Medulla oblongata (tissue), 1 donor: ENCODE measurements around the gene HNRNPA1.
A peak's percentile ranks its signal among the peaks of the same experiment; 100 is the strongest.
"Not testable (repeated sequence)": the region's sequence is repeated elsewhere in the genome, so short reads cannot be mapped to it uniquely, and the experiment has no call there.

Experiments
- DNase-seq: peaks from one replicate; pipeline ENCODE4 v3.0.0-alpha.2; 2015; ENCODE audit errors: extremely low spot score

The HNRNPA1 gene

DNA sequence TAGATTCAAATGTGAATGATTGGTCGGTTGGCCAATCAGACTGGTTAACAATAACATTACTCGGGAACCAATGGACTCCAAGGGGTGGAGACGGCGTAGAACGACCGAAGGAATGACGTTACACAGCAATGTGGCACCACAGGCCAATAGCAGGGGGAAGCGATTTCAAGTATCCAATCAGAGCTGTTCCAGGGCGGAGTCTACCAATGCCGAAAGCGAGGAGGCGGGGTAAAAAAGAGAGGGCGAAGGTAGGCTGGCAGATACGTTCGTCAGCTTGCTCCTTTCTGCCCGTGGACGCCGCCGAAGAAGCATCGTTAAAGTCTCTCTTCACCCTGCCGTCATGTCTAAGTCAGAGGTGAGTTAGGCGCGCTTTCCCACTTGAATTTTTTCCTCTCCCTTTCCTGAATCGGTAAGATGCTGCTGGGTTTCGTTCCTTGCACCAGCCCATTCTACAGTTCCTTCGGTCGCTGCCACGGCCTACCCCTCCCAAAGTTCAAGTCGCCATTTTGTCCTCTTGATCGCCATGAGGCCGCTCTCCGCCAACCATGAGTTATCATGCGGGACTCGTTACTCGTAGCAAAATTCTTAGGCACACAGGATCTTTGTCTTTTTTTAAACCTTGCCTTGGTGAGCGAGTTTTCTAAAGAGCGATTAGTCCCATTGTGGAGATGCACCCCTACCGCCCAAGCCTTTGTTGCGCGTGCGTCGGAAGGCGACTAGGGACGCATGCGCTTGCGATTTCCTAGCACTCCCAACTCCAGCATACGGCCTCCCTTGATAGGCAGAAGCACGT, at the start of gene HNRNPA1:
HNRNPA1 (plus strand) TSS at position 259 of the 793 bp plus-strand sequence; CDS start at position 341, 82 bp downstream.
- DNase-seq, result peak; percentile 100

DNA sequence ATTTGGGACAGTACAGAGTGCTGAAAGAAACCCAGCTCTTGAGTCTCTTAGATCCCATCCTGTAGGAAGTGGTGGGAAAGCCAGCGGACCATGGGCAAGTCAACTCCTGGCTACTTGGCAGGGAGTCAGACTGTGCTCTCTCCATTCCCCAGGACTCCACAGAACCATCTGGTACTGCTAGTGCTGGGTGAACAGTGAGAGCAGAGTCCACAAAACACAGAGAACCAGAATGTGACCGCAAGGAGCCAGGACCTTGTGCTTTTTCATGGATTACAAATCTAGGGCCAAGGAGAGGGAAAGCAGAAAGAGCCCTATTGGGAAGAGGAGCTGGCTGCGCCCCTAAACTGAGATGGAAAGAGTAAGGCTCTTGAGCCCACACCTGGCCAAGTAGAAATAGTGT, 49.3 kb upstream of the HNRNPA1 start:
- not testable (repeated sequence) for DNase-seq

- no peak for DNase-seq
Observed at GRCh38 chr12:54232790-54233189, 47.7 kb upstream of the HNRNPA1 start.

DNA sequence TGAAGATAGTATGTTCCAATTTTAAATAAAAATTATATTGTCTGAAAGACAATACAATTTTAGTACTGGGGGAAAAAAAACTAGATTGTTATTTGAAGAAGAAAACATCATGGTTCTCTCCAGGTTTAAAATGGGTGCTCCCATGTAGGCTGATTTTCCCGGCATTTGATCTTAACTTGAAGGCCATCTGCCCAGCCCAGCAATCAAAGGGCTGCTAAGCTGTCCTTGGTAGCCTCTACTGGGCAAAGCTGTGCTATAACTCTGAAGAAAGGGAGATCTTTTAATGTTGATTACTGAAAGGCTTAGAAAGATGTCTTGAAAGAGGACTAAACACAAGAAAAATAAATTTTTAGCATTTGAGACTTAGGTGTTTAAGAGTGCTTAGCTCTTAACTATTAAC, 42.0 kb upstream of the HNRNPA1 start:
- no peak for DNase-seq

DNA sequence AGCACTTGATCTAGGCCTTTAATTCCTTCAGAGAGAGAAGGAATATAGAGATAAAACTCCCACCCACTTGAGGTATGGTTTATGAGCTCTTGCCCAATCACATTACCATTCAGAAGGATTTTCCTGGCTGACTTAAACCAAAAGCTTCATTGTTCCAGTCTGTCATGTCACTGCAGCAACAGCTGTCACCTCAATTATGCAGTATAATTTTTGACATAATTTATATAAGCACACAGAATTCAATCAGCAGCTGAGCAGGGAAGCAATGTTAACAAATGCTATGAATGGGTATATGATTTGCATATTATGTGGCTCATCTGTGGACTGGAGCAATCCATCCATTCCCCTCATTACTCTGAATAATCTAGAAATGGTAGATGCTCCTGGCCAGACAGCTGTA, 40.9 kb upstream of the HNRNPA1 start:
- DNase-seq, result no peak

GRCh38 chr12:54240129-54240528, 40.4 kb upstream of the HNRNPA1 start:
- no peak for DNase-seq

GRCh38 chr12:54240971-54241588, 39.4 kb upstream of the HNRNPA1 start:
- DNase-seq, result no peak

DNA sequence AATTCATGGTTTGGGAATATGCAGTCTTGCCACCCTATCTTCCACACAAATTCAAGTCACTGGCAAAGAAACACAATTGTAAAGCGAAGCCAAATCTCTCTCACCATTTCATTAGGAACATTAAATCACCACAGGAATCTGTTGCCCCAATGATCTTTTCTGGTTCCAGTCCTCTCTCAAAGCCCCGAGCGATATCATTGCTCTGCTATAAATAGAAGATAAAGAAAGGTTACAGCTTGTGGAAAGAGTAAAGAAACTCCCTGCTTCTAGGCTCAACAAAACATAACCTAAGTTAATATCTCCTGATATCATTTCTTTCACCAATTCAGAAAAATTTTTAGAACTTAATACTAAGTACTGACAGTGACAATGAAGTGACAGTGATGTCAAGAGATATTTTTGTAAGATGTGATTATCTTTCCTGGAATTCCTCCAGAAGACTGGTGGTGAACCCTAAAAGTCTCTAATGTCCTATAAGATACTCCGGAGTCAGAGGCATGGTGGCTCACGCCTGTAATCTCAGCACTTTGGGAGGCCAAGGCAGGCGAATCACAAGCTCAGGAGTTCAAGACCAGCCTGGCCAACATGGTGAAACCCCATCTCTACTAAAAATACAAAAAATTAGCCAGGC, 34.4 kb upstream of the HNRNPA1 start:
- DNase-seq, result no peak

- DNase-seq, result no peak
Observed at GRCh38 chr12:54249489-54249888, 31.0 kb upstream of the HNRNPA1 start.

DNA sequence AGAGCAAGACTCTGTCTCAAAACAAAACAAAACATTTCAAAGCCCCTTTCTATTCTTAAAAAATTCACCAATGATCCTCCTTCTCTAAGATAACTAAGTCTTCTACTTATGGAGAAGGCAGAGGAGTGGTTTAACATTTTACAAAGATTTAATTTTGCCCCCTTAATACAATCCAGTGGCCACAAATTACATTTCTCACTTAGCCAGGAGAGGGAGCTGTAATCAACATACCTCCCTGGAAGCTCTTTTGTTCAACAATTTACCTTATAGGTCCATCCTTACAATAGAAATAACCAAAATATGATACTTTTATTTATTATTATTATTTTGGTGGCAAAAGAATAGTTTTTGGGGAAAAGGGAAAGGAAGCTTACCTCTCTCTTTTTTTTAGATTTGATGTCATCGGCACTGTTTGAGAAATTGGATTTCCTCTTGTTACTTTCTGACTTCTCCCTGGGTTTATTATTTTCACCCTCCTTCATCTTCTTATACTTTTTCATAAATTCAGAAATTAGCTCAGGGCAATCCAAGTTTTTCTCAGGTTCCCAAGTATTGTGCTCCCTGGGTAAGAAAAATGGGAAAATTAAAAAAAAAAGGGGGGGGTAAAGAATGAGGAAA, 28.8 kb upstream of the HNRNPA1 start:
- peak; percentile 67 for DNase-seq

GRCh38 chr12:54253240-54253639, 27.3 kb upstream of the HNRNPA1 start:
- DNase-seq, result no peak

GRCh38 chr12:54257332-54257731, 23.2 kb upstream of the HNRNPA1 start:
- DNase-seq, result peak; percentile 23

GRCh38 chr12:54258201-54258681, 22.3 kb upstream of the HNRNPA1 start:
- peak; percentile 72 for DNase-seq

GRCh38 chr12:54259194-54260011, 21.1 kb upstream of the HNRNPA1 start:
- peak; percentile 93 for DNase-seq

DNA sequence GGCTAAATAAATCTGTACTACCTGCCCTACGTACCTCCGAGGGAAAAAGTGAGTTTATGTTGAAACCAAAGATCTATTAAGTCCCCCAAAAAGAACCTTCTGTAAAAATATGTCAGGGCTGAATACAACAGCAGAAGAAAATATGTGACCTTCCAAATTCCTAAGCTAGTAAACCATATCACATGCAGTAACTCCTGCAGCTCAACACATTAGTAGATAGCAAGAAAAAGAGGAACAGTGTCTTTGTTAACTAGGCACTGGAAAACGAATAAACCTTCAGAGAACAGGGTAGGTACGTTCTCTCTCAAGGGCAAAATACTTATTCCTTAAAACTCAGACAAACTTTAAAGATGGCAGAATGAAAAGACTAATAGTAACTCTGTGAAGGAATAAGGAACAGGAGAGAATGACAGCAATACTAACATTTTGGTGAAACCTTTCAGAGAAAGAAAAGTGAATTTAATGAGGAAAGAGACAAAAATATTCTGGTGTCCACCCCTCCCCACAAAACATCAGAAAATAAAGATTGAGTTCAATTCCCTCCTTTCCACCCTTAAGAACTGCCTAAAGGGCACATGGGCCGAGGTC, 18.6 kb upstream of the HNRNPA1 start:
- no peak for DNase-seq

DNA sequence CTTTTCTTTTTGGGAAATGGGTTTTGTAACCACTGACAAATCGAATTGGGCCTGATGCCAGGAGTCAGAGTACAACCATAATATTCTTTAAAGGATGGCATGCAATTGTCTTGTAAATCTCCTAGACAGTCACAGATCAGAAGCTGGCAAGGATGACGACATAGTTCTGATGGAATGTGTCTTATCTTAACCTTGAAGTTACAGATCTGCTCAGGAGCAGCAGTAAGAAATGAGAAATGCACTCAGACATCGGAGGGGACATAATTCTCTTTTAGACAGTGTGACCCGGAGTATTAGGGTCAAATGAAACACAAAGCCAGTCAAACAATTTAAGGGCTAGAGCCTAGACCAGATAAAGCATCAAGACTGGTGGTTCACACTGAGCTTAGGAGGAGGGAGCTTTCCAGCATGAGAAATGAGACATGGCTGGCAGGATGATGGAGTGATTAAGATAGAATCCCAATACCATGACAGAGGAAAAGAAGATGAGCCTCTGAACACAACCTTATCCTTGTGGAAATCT, 18.1 kb upstream of the HNRNPA1 start:
- no peak for DNase-seq

DNA sequence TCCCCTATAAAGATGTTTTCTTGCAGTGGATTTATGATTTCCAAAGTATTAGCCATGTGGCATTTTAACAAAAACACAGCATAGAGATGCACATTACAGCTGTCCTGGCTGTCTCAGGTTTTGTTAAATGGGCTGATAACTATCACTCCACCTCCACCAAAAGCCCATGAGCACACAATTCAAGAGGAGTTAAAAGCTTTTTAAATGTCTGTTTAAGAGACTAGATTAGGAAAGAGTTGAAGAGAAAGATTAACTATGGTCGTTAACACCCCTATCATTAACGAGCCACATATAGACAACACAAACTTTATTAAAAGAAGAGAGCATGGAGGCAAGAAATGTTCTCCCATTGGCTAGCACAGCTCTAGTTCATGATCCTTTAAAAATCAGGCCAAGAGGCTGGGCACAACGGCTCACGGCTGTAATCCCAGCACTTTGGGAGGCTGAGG, 15.1 kb upstream of the HNRNPA1 start:
- DNase-seq, result no peak

- DNase-seq, result no peak
Observed at GRCh38 chr12:54266852-54267251, 13.7 kb upstream of the HNRNPA1 start.

DNA sequence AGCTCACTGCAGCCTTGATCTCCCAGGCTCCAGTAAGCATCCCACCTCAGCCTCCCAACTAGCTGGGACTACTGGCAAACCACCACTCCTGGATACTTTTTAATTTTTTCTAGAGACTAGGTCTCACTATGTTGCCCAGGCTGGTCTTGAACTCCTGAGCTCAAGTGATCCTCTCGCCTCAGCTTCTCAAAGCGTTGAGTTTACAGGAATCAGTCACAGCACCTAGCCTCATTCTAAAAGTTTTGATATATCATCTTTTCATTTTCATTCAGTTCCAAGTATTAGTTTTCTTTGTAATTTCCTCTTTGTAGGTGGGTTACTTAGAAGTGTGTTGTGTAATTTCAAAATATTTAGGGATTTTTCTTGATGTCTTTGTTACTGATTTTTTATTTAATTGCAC, 10.2 kb upstream of the HNRNPA1 start:
- no peak for DNase-seq

GRCh38 chr12:54272214-54272613, 8.3 kb upstream of the HNRNPA1 start:
- no peak for DNase-seq

GRCh38 chr12:54273981-54274380, 6.5 kb upstream of the HNRNPA1 start:
- no peak for DNase-seq
